Lower lobe of right lung (tissue), 2 donors: Measurements from ENCODE around the gene VWCE. TPM values are rescaled to one million over a fixed set of nuclear protein-coding genes. Genes with fewer than 3 reads are reported as not detected.

ENCODE experiments used
- ATAC-seq, 2 donors: fragments of 200-7000 bp; cut with Tn5 transposase; one replicate each; pipeline ENCODE4 v1.9.1; 2020 to 2022; ENCODE audit warnings: mild to moderate bottlenecking in 2 of 2, moderate library complexity in 2 of 2
- DNase-seq: peaks from one replicate; pipeline ENCODE4 v3.0.0-alpha.2; 2020
- H3K27ac ChIP-seq: fragments of 200-600 bp; one replicate; pipeline ENCODE4 v1.8.0; 2022
- H3K27me3 ChIP-seq: fragments of 200-600 bp; one replicate; pipeline ENCODE4 v1.8.0; 2022; ENCODE audit warnings: low read depth
- H3K36me3 ChIP-seq: fragments of 200-600 bp; one replicate; pipeline ENCODE4 v1.8.0; 2022; ENCODE audit warnings: mild to moderate bottlenecking
- H3K4me1 ChIP-seq: fragments of 200-600 bp; one replicate; pipeline ENCODE4 v1.8.0; 2022
- H3K4me3 ChIP-seq: fragments of 200-600 bp; one replicate; pipeline ENCODE4 v1.8.0; 2022; ENCODE audit warnings: mild to moderate bottlenecking
- H3K9me3 ChIP-seq: fragments of 200-600 bp; one replicate; pipeline ENCODE4 v1.8.0; 2022
- CTCF ChIP-seq: fragments of 200-600 bp; IDR thresholded peaks from one replicate; pipeline ENCODE4 v1.8.0; 2022; ENCODE audit warnings: antibody characterized with exemption, mild to moderate bottlenecking
- intact Hi-C: fragments of 100-400 bp; cut with DNase I; formaldehyde crosslinking; loops from one replicate; pipeline ENCODE4 v1.11.0; 2022
- total RNA-seq: library from RNA; stranded (reverse); fragmentation: NEBNext Ultra II Directional; extraction: Animal tissue kit (Norgen Biotek cat#: 25700); gene quantifications from one replicate; pipeline ENCODE4 v1.2.1, GENCODE V29; 2021
- donor health status: DM: no; HTN: yes; CAD: no; lungs with severe emphysema.

VWCE gene
- total RNA-seq, 1 donor from 2014 or later, result 1.2 TPM

- Histone ChIP-seq H3K27me3 (no peaks in the 10 kb centered on the region), H3K9me3 (no peaks in the 10 kb centered on the region), H3K4me3 (peak overlapping the region; percentile 89), H3K27ac (peak overlapping the region; percentile 92), H3K36me3 (peaks cover 28% of the 10 kb centered on the region), H3K4me1 (peaks cover 45% of the 10 kb centered on the region)
- intact Hi-C loops, result loop anchor here (10.0 kb wide), 1 partner anchor 62 kb away; the partner anchor contains the start of gene TMEM216
- TF ChIP-seq CTCF, result no peak
- peak in 1 of 2 donors; percentile 1 for ATAC-seq
- DNase-seq, result no peak
These were observed 37.2 kb upstream of the VWCE start for GRCh38 chr11:61332281-61332796.

- Histone ChIP-seq H3K36me3 (peaks cover 35% of the 10 kb centered on the region), H3K4me3 (peak overlapping the region; percentile 89), H3K27ac (peak overlapping the region; percentile 92), H3K9me3 (no peaks in the 10 kb centered on the region), H3K4me1 (peaks cover 44% of the 10 kb centered on the region), H3K27me3 (no peaks in the 10 kb centered on the region)
- no peak for DNase-seq
- intact Hi-C loops, result loop anchor here (10.0 kb wide), 1 partner anchor 63 kb away; the partner anchor contains the start of gene TMEM216
- ATAC-seq, result no peak
- TF ChIP-seq CTCF, result no peak
These were observed 36.5 kb upstream of the VWCE start for GRCh38 chr11:61331651-61332050.

- no peak overlapping the region for H3K27ac ChIP-seq
- H3K36me3 ChIP-seq, result peaks cover 53% of the 10 kb centered on the region
- no peak overlapping the region for H3K4me3 ChIP-seq
- peaks cover 28% of the 10 kb centered on the region for H3K4me1 ChIP-seq
- DNase-seq (no peak), ATAC-seq (no peak)
- no peaks in the 10 kb centered on the region for H3K27me3 ChIP-seq
- no peak for TF ChIP-seq CTCF
- no peaks in the 10 kb centered on the region for H3K9me3 ChIP-seq
- intact Hi-C loops, result loop anchor here (10.0 kb wide), 1 partner anchor 65 kb away; the partner anchor contains the start of gene TMEM216
These were observed 34.8 kb upstream of the VWCE start for GRCh38 chr11:61329871-61330270.

GRCh38 chr11:61328351-61328750 lies 33.2 kb upstream of the VWCE start:
- Histone ChIP-seq H3K36me3 (peaks cover 68% of the 10 kb centered on the region), H3K27me3 (no peaks in the 10 kb centered on the region), H3K4me1 (peaks cover 21% of the 10 kb centered on the region), H3K9me3 (no peaks in the 10 kb centered on the region), H3K27ac (no peak overlapping the region), H3K4me3 (no peak overlapping the region)
- TF ChIP-seq CTCF, result no peak
- intact Hi-C loops, result no loop called here
- ATAC-seq, result no peak
- no peak for DNase-seq

GRCh38 chr11:61327669-61328071 lies 32.6 kb upstream of the VWCE start:
- intact Hi-C loops, result no loop called here
- no peak overlapping the region for H3K27ac ChIP-seq

More at GRCh38 chr11:61327669-61328071, 32.6 kb upstream of the VWCE start:
- no peak for TF ChIP-seq CTCF
- no peaks in the 10 kb centered on the region for H3K27me3 ChIP-seq
- H3K4me1 ChIP-seq, result peaks cover 20% of the 10 kb centered on the region
- no peak for DNase-seq
- peaks cover 75% of the 10 kb centered on the region for H3K36me3 ChIP-seq
- H3K4me3 ChIP-seq, result no peak overlapping the region
- ATAC-seq, result no peak
- H3K9me3 ChIP-seq, result no peaks in the 10 kb centered on the region
